ENCODE data around the gene REM2. TPM values are rescaled to one million over a fixed set of nuclear protein-coding genes. Genes with fewer than 3 reads are reported as not detected.

The REM2 gene
- total RNA-seq, 1 experiment from 2014 or later: 0.47 TPM

DNA sequence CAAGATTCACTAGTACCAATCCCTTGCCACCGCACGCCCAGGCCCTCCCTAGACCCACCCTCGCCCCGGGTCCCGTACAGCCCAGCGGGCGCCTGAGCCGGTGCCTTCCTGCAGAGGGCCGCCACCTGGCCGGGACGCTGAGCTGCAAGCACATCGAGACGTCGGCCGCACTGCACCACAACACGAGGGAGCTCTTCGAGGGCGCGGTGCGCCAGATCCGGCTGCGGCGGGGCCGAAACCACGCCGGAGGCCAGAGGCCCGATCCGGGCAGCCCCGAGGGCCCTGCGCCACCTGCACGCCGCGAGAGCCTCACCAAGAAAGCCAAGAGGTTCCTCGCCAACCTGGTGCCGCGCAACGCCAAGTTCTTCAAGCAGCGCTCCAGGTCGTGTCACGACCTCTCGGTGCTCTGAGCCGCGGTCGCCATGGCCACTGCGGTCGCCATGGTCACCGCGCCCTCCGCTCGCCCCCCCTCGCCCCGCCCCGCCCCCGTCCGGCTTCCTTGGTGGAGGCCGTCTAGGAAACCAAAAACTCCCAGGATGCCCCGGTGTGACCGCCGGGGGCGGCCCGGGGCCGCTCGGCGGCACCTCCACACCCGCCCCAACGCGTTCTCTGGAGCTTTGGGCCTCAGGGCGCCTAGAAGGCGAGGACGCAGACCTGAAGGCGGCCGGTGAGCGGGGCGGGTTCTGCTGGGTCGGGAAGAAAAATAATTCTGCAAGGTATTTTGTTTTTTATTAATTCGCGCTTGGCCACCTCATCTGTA lies 3.7 kb downstream of the REM2 start:
- peak overlapping the region; percentile 60 to 68 for H3K4me3 ChIP-seq (replicated peaks in 1 of 2; ENCODE audit: low read depth in 1 of 2, low read length in 2 of 2)
- H3K9me2 ChIP-seq (ENCODE audit: insufficient read depth): no peaks in the 10 kb centered on the region
- POLR2A ChIA-PET: interaction anchor here (0.7 to 1.1 kb wide), 4 partner anchors 14 to 16 kb away, joined by 3 to 5 read pairs (median 4); partner anchors contain the start of gene LRP10
- peak overlapping the region; percentile 72 for H3K9ac ChIP-seq (ENCODE audit: low read length)
- RAD21 ChIA-PET (ENCODE audit: low non-redundant PET in 1 of 2, low total read pairs in 2 of 2, uncharacterized antibody in 2 of 2, unreplicated experiment in 2 of 2): no interaction called here
- H3K36me3 ChIP-seq (ENCODE audit: control insufficient read depth in 1 of 2, insufficient read depth in 2 of 2, low read length in 2 of 2): no peaks in the 10 kb centered on the region
- peak; percentile 73 for TF ChIP-seq EGR1 (IDR thresholded peaks at IDR 0.05; ENCODE audit: low read depth)
- TF ChIP-seq POLR2AphosphoS5 (IDR thresholded peaks at IDR 0.05; ENCODE audit: low read depth, low read length): peak; percentile 78
- TF ChIP-seq SP1 (IDR thresholded peaks at IDR 0.05; ENCODE audit: low read depth): no peak
- peak; percentile 66 for TF ChIP-seq POLR2A (IDR thresholded peaks at IDR 0.05; ENCODE audit: borderline replicate concordance, extremely low read depth, insufficient read depth, insufficient read length)
- no peak for TF ChIP-seq CEBPB (IDR thresholded peaks at IDR 0.05; ENCODE audit: low read depth)
- peak; percentile 77 for TF ChIP-seq ZFX (IDR thresholded peaks at IDR 0.05)
- TF ChIP-seq EZH2 (IDR thresholded peaks at IDR 0.05): no peak
- TF ChIP-seq CBX3 (IDR thresholded peaks at IDR 0.05; ENCODE audit: low read depth): no peak
- TF ChIP-seq, protein P1, sequence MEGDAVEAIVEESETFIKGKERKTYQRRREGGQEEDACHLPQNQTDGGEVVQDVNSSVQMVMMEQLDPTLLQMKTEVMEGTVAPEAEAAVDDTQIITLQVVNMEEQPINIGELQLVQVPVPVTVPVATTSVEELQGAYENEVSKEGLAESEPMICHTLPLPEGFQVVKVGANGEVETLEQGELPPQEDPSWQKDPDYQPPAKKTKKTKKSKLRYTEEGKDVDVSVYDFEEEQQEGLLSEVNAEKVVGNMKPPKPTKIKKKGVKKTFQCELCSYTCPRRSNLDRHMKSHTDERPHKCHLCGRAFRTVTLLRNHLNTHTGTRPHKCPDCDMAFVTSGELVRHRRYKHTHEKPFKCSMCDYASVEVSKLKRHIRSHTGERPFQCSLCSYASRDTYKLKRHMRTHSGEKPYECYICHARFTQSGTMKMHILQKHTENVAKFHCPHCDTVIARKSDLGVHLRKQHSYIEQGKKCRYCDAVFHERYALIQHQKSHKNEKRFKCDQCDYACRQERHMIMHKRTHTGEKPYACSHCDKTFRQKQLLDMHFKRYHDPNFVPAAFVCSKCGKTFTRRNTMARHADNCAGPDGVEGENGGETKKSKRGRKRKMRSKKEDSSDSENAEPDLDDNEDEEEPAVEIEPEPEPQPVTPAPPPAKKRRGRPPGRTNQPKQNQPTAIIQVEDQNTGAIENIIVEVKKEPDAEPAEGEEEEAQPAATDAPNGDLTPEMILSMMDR (IDR thresholded peaks at IDR 0.05 in 2 of 3, conservative IDR thresholded peaks at IDR 0.05 in 1 of 3; ENCODE audit: borderline replicate concordance in 1 of 3, insufficient read depth in 1 of 3, low read depth in 2 of 3, low read length in 2 of 3): no peak; a peak in 1 of 6 replicates
- TF ChIP-seq, protein P2, sequence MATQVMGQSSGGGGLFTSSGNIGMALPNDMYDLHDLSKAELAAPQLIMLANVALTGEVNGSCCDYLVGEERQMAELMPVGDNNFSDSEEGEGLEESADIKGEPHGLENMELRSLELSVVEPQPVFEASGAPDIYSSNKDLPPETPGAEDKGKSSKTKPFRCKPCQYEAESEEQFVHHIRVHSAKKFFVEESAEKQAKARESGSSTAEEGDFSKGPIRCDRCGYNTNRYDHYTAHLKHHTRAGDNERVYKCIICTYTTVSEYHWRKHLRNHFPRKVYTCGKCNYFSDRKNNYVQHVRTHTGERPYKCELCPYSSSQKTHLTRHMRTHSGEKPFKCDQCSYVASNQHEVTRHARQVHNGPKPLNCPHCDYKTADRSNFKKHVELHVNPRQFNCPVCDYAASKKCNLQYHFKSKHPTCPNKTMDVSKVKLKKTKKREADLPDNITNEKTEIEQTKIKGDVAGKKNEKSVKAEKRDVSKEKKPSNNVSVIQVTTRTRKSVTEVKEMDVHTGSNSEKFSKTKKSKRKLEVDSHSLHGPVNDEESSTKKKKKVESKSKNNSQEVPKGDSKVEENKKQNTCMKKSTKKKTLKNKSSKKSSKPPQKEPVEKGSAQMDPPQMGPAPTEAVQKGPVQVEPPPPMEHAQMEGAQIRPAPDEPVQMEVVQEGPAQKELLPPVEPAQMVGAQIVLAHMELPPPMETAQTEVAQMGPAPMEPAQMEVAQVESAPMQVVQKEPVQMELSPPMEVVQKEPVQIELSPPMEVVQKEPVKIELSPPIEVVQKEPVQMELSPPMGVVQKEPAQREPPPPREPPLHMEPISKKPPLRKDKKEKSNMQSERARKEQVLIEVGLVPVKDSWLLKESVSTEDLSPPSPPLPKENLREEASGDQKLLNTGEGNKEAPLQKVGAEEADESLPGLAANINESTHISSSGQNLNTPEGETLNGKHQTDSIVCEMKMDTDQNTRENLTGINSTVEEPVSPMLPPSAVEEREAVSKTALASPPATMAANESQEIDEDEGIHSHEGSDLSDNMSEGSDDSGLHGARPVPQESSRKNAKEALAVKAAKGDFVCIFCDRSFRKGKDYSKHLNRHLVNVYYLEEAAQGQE (IDR thresholded peaks at IDR 0.05; ENCODE audit: low read depth): no peak
- no peak for TF ChIP-seq ZNF274 (IDR thresholded peaks at IDR 0.05; ENCODE audit: low read depth, low read length)
- TF ChIP-seq SIN3A (IDR thresholded peaks at IDR 0.05; ENCODE audit: low read depth): 0 out of 2 replicates have a peak, but pooled peaks have one; percentile 38
- TF ChIP-seq, protein P3, sequence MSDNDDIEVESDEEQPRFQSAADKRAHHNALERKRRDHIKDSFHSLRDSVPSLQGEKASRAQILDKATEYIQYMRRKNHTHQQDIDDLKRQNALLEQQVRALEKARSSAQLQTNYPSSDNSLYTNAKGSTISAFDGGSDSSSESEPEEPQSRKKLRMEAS (IDR thresholded peaks at IDR 0.05): peak; percentile 95
- TF ChIP-seq JUND (IDR thresholded peaks at IDR 0.05): no peak
- TF ChIP-seq SRF (IDR thresholded peaks at IDR 0.05; ENCODE audit: low read depth): no peak
- no peak for TF ChIP-seq YY1 (IDR thresholded peaks at IDR 0.05; ENCODE audit: extremely low read depth, insufficient replicate concordance, low read depth, low read length)
- no peak for TF ChIP-seq FOSL1 (IDR thresholded peaks at IDR 0.05; ENCODE audit: low read depth)
- no peaks in the 10 kb centered on the region for H3K9me3 ChIP-seq (ENCODE audit: control insufficient read depth in 1 of 2, insufficient read depth in 1 of 2, low read depth in 1 of 2, low read length in 2 of 2)
- peak overlapping the region; percentile 93 for H3K27ac ChIP-seq (ENCODE audit: low read depth, low read length)
- no TSS peak for BruUV-seq (replicated peaks)
- CTCF ChIA-PET: interaction anchor here (1.0 to 7.0 kb wide), 3 partner anchors 13 to 316 kb away, joined by 3 to 51 read pairs (median 6); partner anchors contain the start of gene LRP10
- H3K4me2 ChIP-seq (ENCODE audit: low read length): peak overlapping the region; percentile 79
- peak overlapping the region; percentile 61 for H2AFZ ChIP-seq (ENCODE audit: low read depth, low read length, poor library complexity, severe bottlenecking)
- peak; percentile 49 for DNase-seq (ENCODE audit: low read depth, low spot score)
- no peaks in the 10 kb centered on the region; the same call in 1 of the 2 replicates for H3K79me2 ChIP-seq (ENCODE audit: insufficient read depth, low read length)
- ATAC-seq: peak; percentile 81
- no peaks in the 10 kb centered on the region for H3K27me3 ChIP-seq (ENCODE audit: insufficient read depth, low read length)
- intact Hi-C loops (cut with micrococcal nuclease): loop anchor here (1.0 kb wide), 1 partner anchor 14 kb away; no protein-coding TSS in a partner anchor
- H4K20me1 ChIP-seq (ENCODE audit: insufficient read depth): no peaks in the 10 kb centered on the region
- peaks cover 31 to 43% of the 10 kb centered on the region in 2 experiments for H3K4me1 ChIP-seq (ENCODE audit: control insufficient read depth in 1 of 2, insufficient read depth in 2 of 2, low read length in 2 of 2)

Measured in HCT116 (cell line).